ENCODE data around the gene JMJD8. TPM values are rescaled to one million over a fixed set of nuclear protein-coding genes. Genes with fewer than 3 reads are reported as not detected.

The JMJD8 gene
- total and polyA plus RNA-seq, 9 of the 15 experiments (the other 6 are each of a cell fraction or from before 2014, with no cell fraction given), result 1.2 to 50.6 (median 29.3) TPM

DNA sequence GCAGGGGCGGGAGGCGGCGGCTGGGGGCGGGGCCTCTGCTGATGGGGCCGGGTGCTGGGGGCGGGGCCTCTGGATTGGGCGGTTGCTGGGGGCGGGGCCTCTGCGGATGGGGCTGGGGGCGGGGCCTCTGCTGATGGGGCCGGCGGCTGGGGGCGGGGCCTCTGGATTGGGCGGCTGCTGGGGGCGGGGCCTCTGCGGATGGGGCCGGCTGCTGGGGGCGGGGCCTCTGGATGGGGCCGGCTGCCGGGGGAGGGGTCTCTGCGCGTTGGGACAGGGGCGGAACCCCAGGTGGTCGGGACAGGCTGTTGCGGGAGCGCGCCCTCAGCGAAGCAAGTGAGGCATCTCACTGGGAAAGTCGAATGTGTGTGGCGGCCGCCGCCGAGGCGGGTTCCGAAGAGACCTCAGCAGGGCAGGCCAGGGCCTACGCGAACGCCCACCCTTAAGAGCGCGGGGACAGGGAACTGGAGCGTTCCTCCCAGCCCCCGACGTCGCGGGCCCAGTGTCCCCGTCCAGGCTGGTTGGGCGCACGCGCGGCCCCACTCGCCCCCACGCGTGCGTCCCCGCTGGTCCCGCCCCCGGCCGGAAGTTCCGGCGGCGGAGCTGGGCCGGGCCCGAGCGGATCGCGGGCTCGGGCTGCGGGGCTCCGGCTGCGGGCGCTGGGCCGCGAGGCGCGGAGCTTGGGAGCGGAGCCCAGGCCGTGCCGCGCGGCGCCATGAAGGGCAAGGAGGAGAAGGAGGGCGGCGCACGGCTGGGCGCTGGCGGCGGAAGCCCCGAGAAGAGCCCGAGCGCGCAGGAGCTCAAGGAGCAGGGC is 4.1 kb downstream of the JMJD8 start, which contains the start of gene STUB1 (continued):
- TF ChIP-seq, protein P1, sequence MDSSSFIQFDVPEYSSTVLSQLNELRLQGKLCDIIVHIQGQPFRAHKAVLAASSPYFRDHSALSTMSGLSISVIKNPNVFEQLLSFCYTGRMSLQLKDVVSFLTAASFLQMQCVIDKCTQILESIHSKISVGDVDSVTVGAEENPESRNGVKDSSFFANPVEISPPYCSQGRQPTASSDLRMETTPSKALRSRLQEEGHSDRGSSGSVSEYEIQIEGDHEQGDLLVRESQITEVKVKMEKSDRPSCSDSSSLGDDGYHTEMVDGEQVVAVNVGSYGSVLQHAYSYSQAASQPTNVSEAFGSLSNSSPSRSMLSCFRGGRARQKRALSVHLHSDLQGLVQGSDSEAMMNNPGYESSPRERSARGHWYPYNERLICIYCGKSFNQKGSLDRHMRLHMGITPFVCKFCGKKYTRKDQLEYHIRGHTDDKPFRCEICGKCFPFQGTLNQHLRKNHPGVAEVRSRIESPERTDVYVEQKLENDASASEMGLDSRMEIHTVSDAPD (CRISPR knock-in tag; IDR thresholded peaks at IDR 0.05), result no peak
- no peak for TF ChIP-seq MCM2 (IDR thresholded peaks at IDR 0.05; ENCODE audit: low read depth)
- peak; percentile 43 for TF ChIP-seq L3MBTL2 (IDR thresholded peaks at IDR 0.05)
- no peak for TF ChIP-seq FOXK1 (CRISPR knock-in tag; IDR thresholded peaks at IDR 0.05; ENCODE audit: borderline replicate concordance)
- 0 out of 2 replicates have a peak, but pooled peaks have one; percentile 27 for TF ChIP-seq HCFC1 (IDR thresholded peaks at IDR 0.05; ENCODE audit: low read depth, low read length)
- TF ChIP-seq LARP7 (IDR thresholded peaks at IDR 0.05), result no peak
- no peak for TF ChIP-seq ZNF586 (CRISPR knock-in tag; conservative IDR thresholded peaks at IDR 0.05)
- TF ChIP-seq SIN3B (IDR thresholded peaks at IDR 0.05; ENCODE audit: low read depth), result peak; percentile 78; the same call in 1 of the 2 replicates
- TF ChIP-seq ZNF717 (CRISPR knock-in tag; IDR thresholded peaks at IDR 0.05), result no peak
- TF ChIP-seq, protein P2, sequence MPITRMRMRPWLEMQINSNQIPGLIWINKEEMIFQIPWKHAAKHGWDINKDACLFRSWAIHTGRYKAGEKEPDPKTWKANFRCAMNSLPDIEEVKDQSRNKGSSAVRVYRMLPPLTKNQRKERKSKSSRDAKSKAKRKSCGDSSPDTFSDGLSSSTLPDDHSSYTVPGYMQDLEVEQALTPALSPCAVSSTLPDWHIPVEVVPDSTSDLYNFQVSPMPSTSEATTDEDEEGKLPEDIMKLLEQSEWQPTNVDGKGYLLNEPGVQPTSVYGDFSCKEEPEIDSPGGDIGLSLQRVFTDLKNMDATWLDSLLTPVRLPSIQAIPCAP (CRISPR knock-in tag; IDR thresholded peaks at IDR 0.05; ENCODE audit: borderline replicate concordance), result no peak
- no peak for TF ChIP-seq TGIF2 (CRISPR knock-in tag; IDR thresholded peaks at IDR 0.05)
- TF ChIP-seq TAF1 (IDR thresholded peaks at IDR 0.05; ENCODE audit: control insufficient read depth, extremely low read depth, insufficient read depth, low read length, severe bottlenecking), result peak; percentile 39
- TF ChIP-seq, protein P3, sequence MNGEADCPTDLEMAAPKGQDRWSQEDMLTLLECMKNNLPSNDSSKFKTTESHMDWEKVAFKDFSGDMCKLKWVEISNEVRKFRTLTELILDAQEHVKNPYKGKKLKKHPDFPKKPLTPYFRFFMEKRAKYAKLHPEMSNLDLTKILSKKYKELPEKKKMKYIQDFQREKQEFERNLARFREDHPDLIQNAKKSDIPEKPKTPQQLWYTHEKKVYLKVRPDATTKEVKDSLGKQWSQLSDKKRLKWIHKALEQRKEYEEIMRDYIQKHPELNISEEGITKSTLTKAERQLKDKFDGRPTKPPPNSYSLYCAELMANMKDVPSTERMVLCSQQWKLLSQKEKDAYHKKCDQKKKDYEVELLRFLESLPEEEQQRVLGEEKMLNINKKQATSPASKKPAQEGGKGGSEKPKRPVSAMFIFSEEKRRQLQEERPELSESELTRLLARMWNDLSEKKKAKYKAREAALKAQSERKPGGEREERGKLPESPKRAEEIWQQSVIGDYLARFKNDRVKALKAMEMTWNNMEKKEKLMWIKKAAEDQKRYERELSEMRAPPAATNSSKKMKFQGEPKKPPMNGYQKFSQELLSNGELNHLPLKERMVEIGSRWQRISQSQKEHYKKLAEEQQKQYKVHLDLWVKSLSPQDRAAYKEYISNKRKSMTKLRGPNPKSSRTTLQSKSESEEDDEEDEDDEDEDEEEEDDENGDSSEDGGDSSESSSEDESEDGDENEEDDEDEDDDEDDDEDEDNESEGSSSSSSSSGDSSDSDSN (IDR thresholded peaks at IDR 0.05; ENCODE audit: borderline replicate concordance in 1 of 2, low read depth in 2 of 2, low read length in 2 of 2), result peak in 1 of 2 experiments; percentile 84; a peak in 2 of 4 replicates
- peak; percentile 63 to 66 for TF ChIP-seq MAZ (CRISPR knock-in tag; conservative IDR thresholded peaks at IDR 0.05 in 1 of 2, IDR thresholded peaks at IDR 0.05 in 1 of 2)
- no peak for TF ChIP-seq KLF16 (IDR thresholded peaks at IDR 0.05)
- TF ChIP-seq, protein P4, sequence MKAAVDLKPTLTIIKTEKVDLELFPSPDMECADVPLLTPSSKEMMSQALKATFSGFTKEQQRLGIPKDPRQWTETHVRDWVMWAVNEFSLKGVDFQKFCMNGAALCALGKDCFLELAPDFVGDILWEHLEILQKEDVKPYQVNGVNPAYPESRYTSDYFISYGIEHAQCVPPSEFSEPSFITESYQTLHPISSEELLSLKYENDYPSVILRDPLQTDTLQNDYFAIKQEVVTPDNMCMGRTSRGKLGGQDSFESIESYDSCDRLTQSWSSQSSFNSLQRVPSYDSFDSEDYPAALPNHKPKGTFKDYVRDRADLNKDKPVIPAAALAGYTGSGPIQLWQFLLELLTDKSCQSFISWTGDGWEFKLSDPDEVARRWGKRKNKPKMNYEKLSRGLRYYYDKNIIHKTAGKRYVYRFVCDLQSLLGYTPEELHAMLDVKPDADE (conservative IDR thresholded peaks at IDR 0.05; ENCODE audit: control insufficient read depth, low read depth, low read length), result no peak
- no peak for TF ChIP-seq ZEB2 (IDR thresholded peaks at IDR 0.05)
- TF ChIP-seq ETV5 (CRISPR knock-in tag; IDR thresholded peaks at IDR 0.05; ENCODE audit: low read depth), result peak; percentile 42; the same call in 1 of the 2 replicates
- TF ChIP-seq ZNF584 (CRISPR knock-in tag; IDR thresholded peaks at IDR 0.05; ENCODE audit: low read depth), result no peak
- no peak for TF ChIP-seq CBX3 (IDR thresholded peaks at IDR 0.05; ENCODE audit: borderline replicate concordance in 1 of 2, low read length in 2 of 2)
- no peak for TF ChIP-seq FOS (IDR thresholded peaks at IDR 0.05; ENCODE audit: extremely low read depth, insufficient read length)
- TF ChIP-seq GTF2E2 (tag; IDR thresholded peaks at IDR 0.05), result no peak
- TF ChIP-seq SIRT6 (IDR thresholded peaks at IDR 0.05; ENCODE audit: low read depth, low read length), result no peak

Measured in K562 (cell line).